Suprapubic skin (tissue), 4 donors: ENCODE measurements around the gene GAP43.

Source experiments
- CTCF ChIP-seq, 2 donors: fragments of 200-600 bp in 1 of 2; fragments of 450-650 bp in 1 of 2; sonication (generic) in 1 of 2; IDR thresholded peaks; one replicate each; pipeline ENCODE4 v1.5.1; 2016 to 2019; ENCODE audit warnings: antibody characterized with exemption in 2 of 2, mild to moderate bottlenecking in 1 of 2, moderate library complexity in 1 of 2
- EP300 ChIP-seq: sonication (generic); formaldehyde crosslinking; IDR thresholded peaks from one replicate; pipeline ENCODE4 v1.6.1; 2017; ENCODE audit warnings: antibody characterized with exemption
- POLR2A ChIP-seq, 2 donors: fragments of 450-650 bp; IDR thresholded peaks; one replicate each; pipeline ENCODE4 v1.6.1; 2017; ENCODE audit warnings: antibody characterized with exemption in 2 of 2, mild to moderate bottlenecking in 2 of 2, moderate library complexity in 2 of 2
- POLR2AphosphoS5 ChIP-seq, 3 donors: sonication (generic); formaldehyde crosslinking; IDR thresholded peaks; one replicate each; pipeline ENCODE4 v1.6.1; 2017; ENCODE audit warnings: antibody characterized with exemption in 3 of 3

- TF ChIP-seq CTCF (IDR thresholded peaks at IDR 0.05) (no peak), POLR2AphosphoS5 (IDR thresholded peaks at IDR 0.05) (no peak), POLR2A (IDR thresholded peaks at IDR 0.05) (no peak), EP300 (no peak)
Observed at GRCh38 chr3:115598216-115598615, 25.1 kb upstream of the GAP43 start.
